HepG2 (cell line): ENCODE data around the gene RAB6A. TPM values are rescaled to one million over a fixed set of nuclear protein-coding genes. Genes with fewer than 3 reads are reported as not detected.

ENCODE experiments used
- BCLAF1 ChIP-seq: fragments of 450-650 bp; IDR thresholded peaks from 2 replicates; pipeline ENCODE4 v1.6.1; 2017; ENCODE audit warnings: mild to moderate bottlenecking
- CTCF ChIP-seq: sonication (generic); formaldehyde crosslinking; IDR thresholded peaks from 2 replicates; pipeline ENCODE4 v1.5.0; 2020; ENCODE audit warnings: mild to moderate bottlenecking, missing genetic modification reagents, moderate library complexity
- HBP1 ChIP-seq: IDR thresholded peaks from 2 replicates; pipeline ENCODE4 v1.6.1; 2016; ENCODE audit warnings: low read depth, control low read depth
- NCOA5 ChIP-seq: sonication (generic); formaldehyde crosslinking; IDR thresholded peaks from 2 replicates; pipeline ENCODE4 v1.4.0; 2020; ENCODE audit warnings: missing genetic modification reagents
- PRDM15 ChIP-seq: sonication (generic); formaldehyde crosslinking; IDR thresholded peaks from 2 replicates; pipeline ENCODE4 v1.4.0; 2020; ENCODE audit warnings: missing genetic modification reagents
- PRDM4 ChIP-seq: sonication (generic); formaldehyde crosslinking; IDR thresholded peaks from 2 replicates; pipeline ENCODE4 v1.9.0; 2021; ENCODE audit warnings: missing genetic modification reagents, borderline replicate concordance
- REXO4 ChIP-seq: sonication (generic); formaldehyde crosslinking; IDR thresholded peaks from 2 replicates; pipeline ENCODE4 v1.8.0; 2022; ENCODE audit warnings: missing genetic modification reagents, mild to moderate bottlenecking, borderline replicate concordance
- YY1 ChIP-seq: IDR thresholded peaks from 2 replicates; pipeline ENCODE4 v1.6.1; 2011; ENCODE audit warnings: low read length, low read depth, moderate library complexity, mild to moderate bottlenecking; ENCODE audit not compliant: insufficient read depth, insufficient replicate concordance
- ZFP36L1 ChIP-seq: sonication (generic); formaldehyde crosslinking; IDR thresholded peaks from 2 replicates; pipeline ENCODE4 v1.8.0; 2022; ENCODE audit warnings: mild to moderate bottlenecking, missing genetic modification reagents, moderate library complexity
- ZNF530 ChIP-seq: sonication (generic); formaldehyde crosslinking; IDR thresholded peaks from 2 replicates; pipeline ENCODE4 v1.5.0; 2020; ENCODE audit warnings: low read depth, mild to moderate bottlenecking, missing genetic modification reagents
- ZNF747 ChIP-seq: sonication (generic); formaldehyde crosslinking; IDR thresholded peaks from 2 replicates; pipeline ENCODE4 v1.8.1; 2023; ENCODE audit warnings: missing genetic modification reagents, mild to moderate bottlenecking, borderline replicate concordance
- ZNF780A ChIP-seq: sonication (generic); formaldehyde crosslinking; IDR thresholded peaks from 2 replicates; pipeline ENCODE4 v1.8.0; 2022; ENCODE audit warnings: mild to moderate bottlenecking, missing genetic modification reagents, moderate library complexity
- polyA plus RNA-seq, 8 experiments: library from polyadenylated mRNA; depleted of rRNA in 3 of 8; stranded (reverse) in 7 of 8; unstranded in 1 of 8; fragments of >200 nt; fragmentation: Illumina TruSeq in 4 of 8; extraction: Trizol in 4 of 8; gene quantifications; 2 replicates each; pipeline versions ENCODE4 v1.2.1 to v1.2.3, GENCODE V29; 2011 to 2016; ENCODE audit warnings: low read depth in 4 of 8, missing spikeins in 1 of 8, mixed read lengths in 1 of 8; ENCODE audit not compliant: insufficient read depth in 1 of 8
- total RNA-seq, 5 experiments: library from RNA; depleted of rRNA; stranded (reverse); fragments of >200 nt; fragmentation: Illumina TruSeq; extraction: Trizol; gene quantifications; 2 replicates each; pipeline ENCODE4 v1.2.3, GENCODE V29; 2016; ENCODE audit warnings: low read depth in 1 of 5

The RAB6A gene
- total and polyA plus RNA-seq, 2 of the 13 experiments (the other 11 are each of a cell fraction or from before 2014, with no cell fraction given), result 74.3 to 121 TPM

- TF ChIP-seq ZNF530 (CRISPR knock-in tag), result 0 out of 2 replicates have a peak, but pooled peaks have one; percentile 54
- no peak for TF ChIP-seq BCLAF1
- no peak for TF ChIP-seq ZFP36L1 (CRISPR knock-in tag)
- TF ChIP-seq REXO4 (CRISPR knock-in tag), result no peak
- TF ChIP-seq NCOA5 (CRISPR knock-in tag), result no peak
- no peak for TF ChIP-seq CTCF (CRISPR knock-in tag)
- 0 out of 2 replicates have a peak, but pooled peaks have one; percentile 29 for TF ChIP-seq PRDM15
- TF ChIP-seq YY1, result peak; percentile 93
- peak; percentile 77; the same call in 1 of the 2 replicates for TF ChIP-seq HBP1 (CRISPR knock-in tag)
- peak; percentile 68; the same call in 1 of the 2 replicates for TF ChIP-seq ZNF747 (CRISPR knock-in tag)
- no peak for TF ChIP-seq PRDM4 (CRISPR knock-in tag)
- TF ChIP-seq ZNF780A (CRISPR knock-in tag), result peak; percentile 59; the same call in 1 of the 2 replicates
Measured at GRCh38 chr11:73787643-73788558, 27.0 kb upstream of the RAB6A start, which contains the start of gene MRPL48 (continued).
